GM12891 (cell line): Measurements from ENCODE around the gene OR2K2.

ENCODE experiments used
- POLR2AphosphoS5 ChIP-seq: IDR thresholded peaks from 2 replicates; pipeline ENCODE4 v1.6.1; 2011; ENCODE audit warnings: low read depth, low read length, control low read depth
- SPI1 ChIP-seq: IDR thresholded peaks from 2 replicates; pipeline ENCODE4 v1.6.1; 2011; ENCODE audit warnings: low read depth, low read length, control low read depth
- TAF1 ChIP-seq: IDR thresholded peaks from 2 replicates; pipeline ENCODE4 v1.6.1; 2011; ENCODE audit warnings: low read depth, low read length, control low read depth

- no peak for TF ChIP-seq SPI1
- TF ChIP-seq POLR2AphosphoS5: no peak
- no peak for TF ChIP-seq TAF1
Observed at GRCh38 chr9:111294691-111295451, 35.2 kb downstream of the OR2K2 start.
